Ramos (cell line): ENCODE data around the gene SOCS7.

Experiments
- in situ Hi-C: fragments of 300-500 bp; cut with MboI; formaldehyde crosslinking; loops from one replicate; pipeline ENCODE4 v1.14.3; 2022; ENCODE audit warnings: low sequenced_read_pairs; ENCODE audit not compliant: unreplicated experiment

The SOCS7 gene

GRCh38 chr17:38336838-38337237, 14.8 kb upstream of the SOCS7 start:
- in situ Hi-C loops, result no loop called here

GRCh38 chr17:38338053-38338452, 13.6 kb upstream of the SOCS7 start:
- in situ Hi-C loops, result no loop called here

GRCh38 chr17:38338535-38338934, 13.1 kb upstream of the SOCS7 start:
- in situ Hi-C loops, result no loop called here

GRCh38 chr17:38339891-38340290, 11.8 kb upstream of the SOCS7 start:
- in situ Hi-C loops, result loop anchor here (10.0 kb wide), 1 partner anchor 135 kb away; no protein-coding TSS in a partner anchor

DNA sequence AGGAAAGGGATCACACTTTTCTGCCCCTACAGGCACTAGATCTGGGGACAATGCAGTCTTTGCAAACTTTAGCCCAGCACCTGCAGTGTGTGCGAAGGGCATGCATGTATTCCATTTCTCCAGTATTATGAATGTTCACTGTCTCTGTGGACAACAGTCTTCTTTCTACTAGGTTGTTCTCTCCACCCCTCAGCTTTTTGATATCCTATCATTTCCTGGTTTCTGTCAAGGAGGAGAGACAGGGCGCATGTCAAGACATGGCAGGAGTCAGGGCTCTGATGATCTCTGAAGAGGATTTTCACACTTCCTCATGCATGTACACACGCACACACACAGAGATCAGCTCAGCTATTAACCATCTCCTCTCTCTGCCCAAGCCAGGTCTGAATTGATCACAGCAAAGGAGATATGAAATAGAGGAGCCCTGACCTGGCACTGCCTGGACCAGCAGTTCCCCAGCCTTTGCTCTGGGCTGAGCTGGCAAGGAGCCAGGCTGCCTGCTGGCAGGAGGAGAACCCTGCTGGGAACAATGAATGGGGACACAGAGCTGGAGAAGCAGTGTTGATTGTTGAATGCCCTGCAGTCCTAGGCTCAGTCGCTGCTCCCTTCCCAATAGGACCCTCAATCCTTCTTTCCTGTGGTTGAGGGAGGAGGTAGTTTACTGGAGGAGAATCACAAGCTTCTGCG, 10.5 kb upstream of the SOCS7 start:
- in situ Hi-C loops, result loop anchor here (10.0 kb wide), 1 partner anchor 134 kb away; no protein-coding TSS in a partner anchor

GRCh38 chr17:38342886-38343607, 8.6 kb upstream of the SOCS7 start:
- in situ Hi-C loops, result loop anchor here (10.0 kb wide), 1 partner anchor 132 kb away; no protein-coding TSS in a partner anchor

GRCh38 chr17:38343608-38344419, 7.8 kb upstream of the SOCS7 start, which contains the start of gene GPR179:
Gene GPR179 (minus strand): TSS chr17:38343956. CDS start chr17:38343789, 167 bp downstream.
- in situ Hi-C loops, result loop anchor here (10.0 kb wide), 1 partner anchor 131 kb away; no protein-coding TSS in a partner anchor

DNA sequence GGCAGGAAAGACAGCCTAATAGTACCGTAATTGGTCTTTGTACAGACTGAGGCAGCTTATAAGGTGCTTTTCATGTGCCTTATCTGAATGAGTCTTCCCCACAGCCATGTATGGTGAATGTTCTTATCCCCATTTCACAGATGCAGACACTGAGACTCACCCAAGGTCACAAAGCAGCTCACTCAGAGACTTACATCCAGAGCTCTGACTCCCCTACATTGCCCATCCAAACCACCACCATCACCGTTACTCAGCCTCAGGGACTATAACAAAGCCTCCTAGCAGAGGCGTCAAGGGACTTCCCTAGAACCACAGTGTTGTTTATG, 7.3 kb upstream of the SOCS7 start:
- in situ Hi-C loops, result loop anchor here (10.0 kb wide), 1 partner anchor 130 kb away; no protein-coding TSS in a partner anchor

DNA sequence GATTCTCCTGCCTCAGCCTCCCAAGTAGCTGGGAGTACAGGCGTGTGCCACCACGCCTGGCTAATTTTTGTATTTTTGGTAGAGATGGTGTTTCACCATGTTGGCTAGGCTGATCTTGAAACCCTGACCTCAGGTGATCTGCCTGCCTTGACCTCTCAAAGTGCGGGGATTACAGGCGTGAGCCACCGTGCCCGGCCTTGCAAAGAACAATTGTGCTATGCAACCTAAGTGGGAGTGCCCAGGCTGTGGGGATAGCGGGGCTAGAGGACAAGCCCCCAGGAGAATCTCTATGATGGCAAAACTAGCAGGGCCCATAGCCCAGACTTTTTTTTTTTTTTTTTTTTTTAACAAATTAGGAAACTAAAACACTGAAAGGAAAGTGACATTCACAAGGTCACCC, 5.9 kb upstream of the SOCS7 start:
- in situ Hi-C loops, result loop anchor here (5.0 to 10.0 kb wide), 2 partner anchors 67 to 129 kb away; no protein-coding TSS in a partner anchor

GRCh38 chr17:38349097-38349730, 2.4 kb upstream of the SOCS7 start:
- in situ Hi-C loops, result loop anchor here (5.0 to 10.0 kb wide), 2 partner anchors 63 to 126 kb away; no protein-coding TSS in a partner anchor

DNA sequence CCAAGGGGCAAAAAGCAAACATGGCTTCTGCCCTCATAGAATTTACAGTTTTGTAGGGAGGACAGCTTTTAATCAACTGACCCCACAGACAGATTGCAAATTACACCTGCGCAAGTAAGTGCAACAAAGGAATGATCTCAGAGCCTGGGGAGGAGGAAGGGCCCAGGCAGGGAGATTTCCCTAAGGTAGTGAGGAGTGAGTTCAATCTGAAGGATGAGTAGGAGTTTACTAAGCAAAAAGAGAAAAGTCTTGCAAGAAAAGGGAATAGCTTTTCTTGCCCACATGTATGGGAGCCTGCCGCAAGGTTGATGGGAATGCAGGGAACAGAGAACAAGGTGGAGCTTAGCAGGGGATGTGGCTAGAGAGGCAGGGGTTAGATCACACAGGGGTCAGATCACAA, 1.6 kb upstream of the SOCS7 start:
- in situ Hi-C loops, result no loop called here

GRCh38 chr17:38352245-38353085, 821 bp downstream of the SOCS7 start:
- in situ Hi-C loops, result no loop called here

DNA sequence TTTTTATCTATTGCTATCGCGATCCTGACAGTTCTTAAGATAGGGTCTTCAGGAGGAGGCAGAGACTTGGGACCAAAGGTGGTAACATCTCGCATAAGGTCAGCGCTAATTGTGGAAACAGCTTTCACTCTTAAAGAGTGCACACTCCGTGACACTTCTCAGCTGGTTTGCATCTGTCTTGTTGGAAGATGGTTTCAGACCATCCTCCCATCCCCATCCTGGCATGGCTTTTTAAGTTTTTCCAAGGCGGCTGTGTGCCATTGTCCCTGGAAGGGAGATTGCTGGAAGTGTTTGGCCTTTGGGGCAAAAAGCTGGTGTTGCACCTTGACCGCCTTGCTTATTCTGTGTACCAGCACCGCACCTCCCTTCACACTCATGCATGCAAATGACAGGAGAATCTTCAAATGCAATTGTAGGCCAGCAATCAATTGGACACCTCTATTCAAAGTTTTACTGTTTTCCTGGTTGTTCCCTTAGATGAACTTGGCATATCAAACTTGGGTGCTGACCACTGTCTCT, 1.5 kb downstream of the SOCS7 start:
- in situ Hi-C loops, result no loop called here

GRCh38 chr17:38353668-38354067, 2.0 kb downstream of the SOCS7 start:
- in situ Hi-C loops, result no loop called here

DNA sequence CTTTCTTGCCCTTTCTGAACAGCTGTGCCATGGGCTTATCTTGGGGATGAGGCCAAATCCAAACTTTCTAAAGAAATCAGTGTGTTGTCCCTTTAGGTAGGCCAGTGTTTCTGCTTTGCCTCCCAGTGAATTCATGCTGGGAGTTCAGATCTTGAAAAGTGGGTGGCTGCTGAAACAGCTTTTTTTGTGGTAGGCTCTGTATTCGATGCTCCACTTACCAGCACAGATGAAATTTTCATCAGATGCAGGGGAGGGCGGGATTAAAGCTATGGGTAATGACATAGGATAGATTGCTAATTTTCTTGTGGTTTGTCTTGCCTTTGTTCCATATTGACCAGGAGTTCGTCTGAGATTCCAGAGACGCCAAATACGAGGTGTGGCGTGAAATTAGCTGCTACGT, 2.8 kb downstream of the SOCS7 start:
- in situ Hi-C loops, result no loop called here

- in situ Hi-C loops, result no loop called here
Observed at GRCh38 chr17:38355251-38355650, 3.6 kb downstream of the SOCS7 start.

DNA sequence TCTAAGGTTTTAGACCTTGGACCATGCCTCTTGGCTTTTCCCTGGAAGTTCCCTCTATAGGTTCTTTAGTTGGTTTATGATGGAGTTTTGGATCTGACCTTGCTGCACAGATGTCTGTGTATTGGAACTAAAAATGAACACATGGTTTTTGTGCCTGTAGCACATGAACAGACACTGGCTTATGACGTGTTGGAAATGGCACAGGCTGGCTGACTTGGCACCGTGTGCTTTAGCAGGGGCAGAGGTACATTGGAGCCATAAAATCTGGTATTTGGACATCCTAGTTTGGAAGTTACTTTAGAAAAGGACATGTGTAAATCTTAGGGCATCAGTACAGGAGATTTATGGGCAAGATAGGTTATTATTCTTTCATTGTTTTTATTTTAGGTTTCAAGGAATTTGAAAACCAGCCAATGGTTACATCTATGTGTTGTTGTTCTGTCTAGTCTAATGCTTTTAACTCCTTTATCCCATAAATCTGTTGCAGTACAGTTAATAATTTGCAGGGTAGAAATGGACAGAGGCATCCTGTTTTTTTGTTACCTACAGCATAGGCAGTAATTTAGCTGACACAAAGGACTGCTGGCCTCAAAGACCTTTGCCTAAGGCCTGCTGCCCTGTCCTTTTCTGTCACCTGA, 6.0 kb downstream of the SOCS7 start:
- in situ Hi-C loops, result no loop called here
